Embryonic facial prominence (tissue), 1 donor: Measurements from ENCODE around the gene CLIP1.
"Not testable (repeated sequence)": the region's sequence is repeated elsewhere in the genome, so short reads cannot be mapped to it uniquely, and the experiment has no call there.

ENCODE experiments used
- DNase-seq: peaks from one replicate; pipeline ENCODE4 v3.0.0-alpha.2; 2016; ENCODE audit errors: extremely low spot score

The CLIP1 gene

DNA sequence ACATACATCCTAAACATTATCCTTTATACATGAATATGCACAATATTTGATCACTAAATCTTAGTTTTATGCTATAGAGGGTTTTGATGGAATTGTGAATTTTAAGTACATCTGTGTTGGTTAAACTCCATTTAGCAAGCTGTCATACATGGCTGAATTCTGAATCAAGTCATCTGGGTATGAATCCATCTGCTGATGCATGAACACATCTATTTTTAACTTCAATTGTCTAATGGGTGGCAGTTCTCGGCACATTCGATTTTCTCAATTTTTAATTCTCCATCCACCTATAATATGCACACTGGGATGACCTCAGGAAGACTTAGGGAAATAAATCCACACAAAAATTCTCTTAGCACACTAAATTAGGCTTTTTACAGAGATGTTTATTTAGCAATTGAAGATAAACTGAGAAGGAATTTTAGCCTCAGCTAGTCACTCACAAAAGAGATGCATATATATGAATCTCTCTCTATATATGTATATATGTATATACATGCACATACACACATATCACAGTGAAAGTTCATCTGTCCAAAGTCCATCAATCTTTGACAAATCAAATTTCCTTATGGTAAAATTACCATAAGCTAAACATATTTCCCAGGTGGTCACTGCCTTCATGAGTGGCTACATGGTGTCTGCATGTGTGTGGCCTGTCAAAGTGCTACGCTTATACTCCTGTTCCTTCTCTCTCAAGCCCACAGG is 111.7 kb downstream of the CLIP1 start:
- no peak for DNase-seq

DNA sequence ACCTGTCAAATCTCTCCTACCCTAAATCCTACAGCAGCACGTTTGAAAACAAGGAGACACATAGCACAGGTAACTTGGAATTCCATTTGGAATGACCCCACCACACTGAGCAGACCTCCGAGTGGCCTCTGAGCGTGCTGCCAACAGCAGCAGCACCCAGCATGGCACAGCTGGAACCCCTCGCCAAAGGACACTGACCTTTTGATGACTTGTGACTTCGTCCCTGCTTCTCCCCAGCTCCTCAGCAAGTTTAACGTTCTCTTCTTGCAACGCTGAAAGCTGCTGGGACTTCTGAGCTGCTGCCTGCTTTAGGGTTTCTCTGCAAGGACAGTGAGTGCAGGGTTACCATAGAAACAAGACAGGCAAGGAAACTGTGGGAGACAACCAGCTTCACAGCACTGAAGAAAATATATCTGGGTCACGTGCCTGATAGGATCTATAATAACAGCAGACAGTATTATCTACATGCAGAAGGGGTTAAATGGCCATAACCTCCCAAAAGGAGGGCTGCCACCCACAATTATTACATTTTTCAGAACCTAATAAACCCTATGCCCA is 112.8 kb downstream of the CLIP1 start:
- DNase-seq = no peak

DNA sequence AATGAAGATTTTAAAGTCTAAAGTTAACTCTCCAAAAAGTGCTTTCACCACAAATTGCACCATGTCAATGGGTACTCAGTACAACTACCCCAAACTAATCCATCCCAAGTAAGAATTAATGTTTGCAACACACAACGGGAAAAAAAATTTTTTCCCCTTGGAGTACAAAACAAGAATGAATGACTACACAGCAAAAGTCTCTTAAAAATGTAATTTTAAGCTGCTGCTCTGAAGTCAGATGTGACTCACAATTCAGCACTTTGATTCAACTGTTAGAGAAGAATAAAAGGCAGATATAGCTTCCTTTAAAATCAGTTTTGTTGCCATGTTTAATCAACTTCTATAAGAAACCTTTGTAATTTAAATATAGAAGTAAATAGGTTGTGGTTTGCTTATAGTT is 113.7 kb downstream of the CLIP1 start:
- DNase-seq = no peak

DNA sequence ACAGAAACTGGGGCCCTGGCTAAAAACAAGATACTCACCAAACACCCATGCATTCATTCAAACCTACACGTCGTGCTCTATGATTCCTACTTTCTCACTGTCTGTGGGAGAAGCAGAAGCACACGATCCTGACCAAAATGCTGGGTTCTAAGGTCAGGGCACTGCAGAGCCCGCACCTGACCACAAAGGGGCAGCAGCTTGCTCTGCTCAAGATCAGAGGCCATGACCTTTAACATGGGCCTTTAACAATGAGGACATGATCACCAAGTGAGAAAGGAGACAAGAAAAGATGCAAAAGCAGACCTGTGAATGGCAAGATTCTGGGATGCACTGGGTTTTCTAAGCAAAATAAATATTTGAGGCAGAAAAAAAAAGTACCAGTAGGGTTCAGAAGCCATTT is 116.1 kb downstream of the CLIP1 start:
- DNase-seq = no peak

DNA sequence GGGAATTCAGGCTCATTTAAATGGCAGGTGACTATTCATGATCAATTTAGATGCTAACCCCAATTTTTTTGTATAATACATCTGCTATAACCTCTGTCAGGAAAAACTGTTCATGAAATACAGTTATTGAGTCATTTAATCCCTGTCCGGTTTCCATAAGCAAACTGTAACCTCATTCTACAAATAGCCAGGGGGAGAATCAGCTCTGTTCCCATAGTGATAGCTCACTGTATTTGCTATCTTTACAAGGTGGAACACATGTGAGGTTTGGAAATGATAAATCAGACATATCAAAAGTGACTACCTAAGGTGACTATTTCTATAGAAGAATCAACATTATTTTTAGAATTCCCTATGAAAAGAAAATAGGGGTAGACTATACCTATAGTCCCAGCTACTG is 117.5 kb downstream of the CLIP1 start:
- DNase-seq = no peak

DNA sequence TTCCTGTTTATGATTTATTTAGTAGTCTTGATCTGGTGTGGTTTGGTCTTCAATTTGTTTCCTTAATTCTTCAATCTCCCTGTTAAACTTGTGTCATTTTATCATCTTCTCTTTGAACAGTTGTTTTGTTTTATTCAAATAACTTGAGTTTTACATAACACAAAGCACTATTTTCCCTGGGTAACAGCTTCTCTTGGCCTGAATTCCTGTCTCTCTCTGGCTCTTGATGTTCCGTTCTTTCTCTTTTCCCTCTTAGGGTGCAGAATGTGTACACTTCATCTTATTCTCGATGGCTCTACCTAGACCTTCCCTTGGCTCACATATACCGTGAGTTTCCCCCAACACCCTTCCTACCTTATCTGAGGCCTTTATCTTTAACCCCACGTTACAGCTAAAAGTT is 119.4 kb downstream of the CLIP1 start:
- no peak for DNase-seq

DNA sequence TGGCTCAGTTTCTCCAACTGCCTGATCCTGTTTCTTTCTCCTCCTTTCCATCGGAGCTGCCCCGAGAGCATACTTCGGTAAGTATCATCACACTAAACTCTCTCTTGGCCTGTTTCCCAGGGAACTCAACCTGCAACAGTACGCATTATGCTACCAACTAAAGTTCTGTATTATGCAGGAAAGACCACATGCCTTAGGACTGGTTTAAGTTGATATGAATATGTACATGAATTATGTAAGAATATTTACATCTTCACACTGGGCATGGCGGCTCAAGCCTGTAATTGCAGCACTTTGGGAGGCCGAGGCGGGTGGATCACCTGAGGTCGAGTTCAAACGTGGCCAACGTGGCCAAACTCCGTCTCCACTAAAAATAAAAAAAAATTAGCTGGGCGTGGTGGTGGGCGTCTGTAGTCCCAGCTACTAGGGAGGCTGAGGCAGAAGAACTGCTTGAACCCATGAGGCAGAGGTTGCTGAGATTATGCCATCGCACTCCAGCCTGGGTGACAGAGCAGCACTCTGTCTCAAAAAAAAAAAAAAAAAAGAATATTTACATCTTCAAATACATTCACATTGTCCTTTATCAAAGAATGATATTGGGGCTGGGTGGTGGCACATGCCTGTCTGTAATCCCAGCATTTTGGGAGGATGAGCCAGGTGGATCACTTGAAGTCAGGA is 124.3 kb downstream of the CLIP1 start:
- no peak for DNase-seq

DNA sequence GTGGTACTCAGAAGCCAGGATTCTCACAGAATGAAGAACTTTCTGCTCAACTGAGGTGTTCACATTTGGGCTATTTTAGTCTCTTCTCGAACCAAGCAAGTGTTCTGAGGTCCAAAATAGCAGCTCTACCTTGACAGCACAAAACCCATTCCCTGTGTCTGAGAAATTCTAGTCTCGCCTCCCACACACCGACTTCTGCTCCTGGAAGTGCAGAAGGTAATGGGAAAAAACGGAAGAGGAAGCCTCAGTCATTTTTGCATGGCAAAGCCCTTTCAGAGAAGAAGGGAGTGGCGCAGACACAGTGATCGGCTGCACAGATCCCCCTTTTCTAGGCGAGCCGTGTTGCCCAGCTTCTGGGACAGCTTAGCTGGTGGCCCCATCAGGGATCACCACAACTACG is 125.0 kb downstream of the CLIP1 start:
- no peak for DNase-seq

DNA sequence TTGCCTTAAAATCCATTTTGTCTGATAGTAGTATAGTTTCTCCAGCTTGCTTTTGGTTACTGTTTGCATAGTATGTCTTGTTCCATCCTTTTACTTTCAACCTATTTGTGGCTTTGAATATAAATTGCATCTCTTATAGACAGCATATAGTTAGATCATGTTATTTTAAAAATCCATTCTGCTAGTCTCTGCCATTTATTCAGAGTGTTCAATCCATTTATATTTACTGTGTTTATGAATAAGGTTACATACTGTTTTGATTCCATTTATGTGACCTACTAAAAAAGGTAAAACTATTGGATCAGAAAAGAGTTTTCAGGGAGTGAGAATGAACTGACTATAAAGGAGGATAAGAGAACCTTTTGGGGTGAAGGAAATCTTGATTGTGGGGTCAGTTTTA is 126.6 kb downstream of the CLIP1 start:
- no peak for DNase-seq

DNA sequence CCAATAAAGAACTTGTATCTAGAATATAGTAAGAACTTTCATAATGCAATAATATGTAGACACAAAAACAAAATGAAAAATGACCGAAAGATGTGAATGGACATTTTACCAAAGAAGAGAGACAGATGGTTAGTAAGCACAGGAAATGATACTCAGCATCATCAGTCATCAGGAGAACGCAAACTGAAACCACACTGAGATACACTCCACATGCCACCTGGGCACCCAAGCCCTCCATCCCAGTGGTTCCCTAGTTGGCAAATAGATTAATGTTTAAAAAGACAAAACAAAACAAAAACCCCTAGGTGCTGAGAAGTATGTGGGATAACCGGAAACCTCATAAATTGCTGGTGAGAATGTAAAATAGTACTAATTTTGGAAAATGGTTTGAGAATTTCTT is 129.4 kb downstream of the CLIP1 start:
- DNase-seq = no peak

DNA sequence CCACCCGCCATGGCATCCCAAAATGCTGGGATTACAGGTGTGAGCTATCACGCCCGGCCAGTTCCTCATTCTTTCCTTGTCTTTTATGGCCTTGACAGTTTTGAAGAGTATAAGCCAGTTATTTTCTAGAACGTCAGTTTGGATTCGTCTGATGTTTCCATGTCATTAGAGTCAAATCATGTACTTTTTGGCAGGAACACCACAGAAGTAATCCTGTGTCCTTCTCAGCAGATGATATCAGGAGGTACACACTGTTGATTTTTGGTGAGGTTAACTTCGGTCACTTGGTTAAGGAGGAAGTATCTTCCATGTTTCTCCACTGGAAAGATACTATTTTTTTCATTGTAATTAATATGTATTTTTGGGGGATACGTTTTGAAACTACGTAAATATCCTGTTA is 131.0 kb downstream of the CLIP1 start:
- DNase-seq = no peak

DNA sequence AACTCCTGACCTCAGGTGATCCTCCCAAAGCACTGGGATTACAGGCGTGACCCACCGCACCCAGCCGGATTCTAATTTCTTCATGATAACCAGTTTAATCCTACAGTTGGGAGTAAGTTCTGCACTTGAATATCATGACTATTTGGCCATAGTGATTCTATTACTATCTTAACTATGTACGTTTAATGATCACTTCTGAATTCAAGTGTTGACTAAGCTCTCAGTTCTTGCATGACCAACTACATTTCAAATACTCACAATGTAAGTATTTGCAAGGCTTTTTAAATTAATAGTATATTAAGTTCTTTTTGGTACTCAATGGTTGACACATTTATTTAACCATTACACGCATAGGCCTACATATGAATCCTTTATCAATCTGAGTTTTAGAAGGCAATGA is 138.8 kb downstream of the CLIP1 start:
- no peak for DNase-seq

DNA sequence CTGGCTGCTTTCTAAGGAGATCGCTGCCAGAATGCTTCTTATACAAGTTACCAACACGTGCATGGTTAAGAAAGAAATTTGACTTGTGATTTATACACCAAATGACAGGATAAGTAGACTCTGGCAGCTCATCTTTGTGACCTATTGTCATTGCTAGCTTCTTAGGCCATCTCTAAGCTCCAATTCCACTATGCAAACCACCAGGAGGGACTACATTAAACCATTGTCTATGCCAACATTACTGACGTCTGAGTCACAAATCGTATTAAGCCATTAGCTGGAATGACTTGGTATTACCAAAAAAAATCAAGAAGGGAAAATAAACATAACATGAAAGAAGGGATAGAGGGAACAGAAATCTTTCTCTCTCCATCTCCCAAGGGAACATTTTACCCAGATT is 140.4 kb downstream of the CLIP1 start:
- no peak for DNase-seq

DNA sequence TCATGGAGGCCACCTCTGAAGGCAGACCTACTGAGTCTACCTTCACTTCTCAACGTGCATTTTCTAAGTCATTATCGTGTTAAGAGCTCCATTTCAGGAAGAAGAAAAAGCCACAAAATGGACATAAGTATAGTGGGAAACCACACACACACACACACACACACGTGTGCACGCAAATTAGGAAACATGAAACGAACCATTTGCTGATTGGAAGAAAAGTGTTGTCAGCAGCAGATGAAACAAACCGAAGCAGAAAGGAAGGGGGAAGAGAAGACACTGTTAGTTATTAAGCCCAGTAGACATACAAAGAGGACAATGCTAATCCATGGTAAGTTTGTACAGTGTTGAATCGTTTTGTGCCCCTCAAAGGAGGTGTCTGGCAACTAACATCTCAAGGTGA is 146.2 kb downstream of the CLIP1 start:
- no peak for DNase-seq

DNA sequence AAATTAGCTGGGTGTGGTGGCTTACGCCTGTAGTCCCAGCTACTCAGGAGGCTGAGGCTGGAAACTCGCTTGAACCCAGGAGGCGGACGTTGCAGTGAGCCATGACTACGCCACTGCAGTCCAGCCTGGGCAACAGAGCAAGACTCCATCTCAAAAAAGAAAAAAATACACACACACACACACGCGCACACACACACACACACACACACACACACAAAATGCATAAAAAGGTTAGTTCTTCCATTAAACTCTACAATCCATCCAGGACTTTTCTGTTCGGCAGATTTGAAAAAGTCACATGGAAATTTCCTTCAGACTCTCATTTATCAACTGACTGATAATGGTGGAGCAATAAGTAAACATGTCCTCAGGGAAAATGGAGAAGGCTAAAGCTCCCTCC is 147.0 kb downstream of the CLIP1 start:
- DNase-seq = no peak

DNA sequence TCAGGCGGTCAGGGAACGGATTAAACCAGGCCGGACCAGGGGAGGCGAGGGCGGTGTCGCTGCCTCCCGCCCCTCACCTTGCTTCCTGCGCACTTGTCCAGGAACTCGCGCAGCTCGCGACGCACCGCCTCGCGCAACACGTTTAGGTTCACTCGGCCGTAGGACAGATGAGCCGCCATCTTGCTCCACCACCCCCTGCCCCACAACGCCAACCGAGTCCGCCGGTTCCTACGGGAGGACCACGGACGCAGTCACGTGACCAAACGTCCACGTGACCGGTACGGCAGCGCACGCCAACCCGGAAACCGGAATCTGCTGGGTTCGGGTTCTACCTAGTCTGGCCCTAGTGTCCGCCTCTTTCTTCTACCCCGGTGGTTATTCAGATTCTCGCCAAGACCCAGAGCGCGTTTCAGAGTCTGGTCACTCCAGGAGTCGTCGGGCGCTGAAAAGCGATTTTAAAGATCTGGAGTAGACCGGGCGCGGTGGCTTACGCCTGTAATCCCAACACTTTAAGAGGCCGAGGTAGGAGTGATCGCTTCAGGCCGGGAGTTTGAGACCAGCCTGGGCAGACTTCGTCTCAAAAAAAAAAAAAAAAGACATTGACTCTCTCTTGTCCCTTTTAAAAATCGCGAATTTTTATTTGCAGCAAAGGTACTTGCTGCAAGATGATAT is 156.1 kb downstream of the CLIP1 start, which contains the start of gene VPS33A:
TSS of gene VPS33A (minus strand) at position 265 of the 672 bp plus-strand sequence. CDS start at position 179, 86 bp downstream.
- peak; percentile 94 for DNase-seq

DNA sequence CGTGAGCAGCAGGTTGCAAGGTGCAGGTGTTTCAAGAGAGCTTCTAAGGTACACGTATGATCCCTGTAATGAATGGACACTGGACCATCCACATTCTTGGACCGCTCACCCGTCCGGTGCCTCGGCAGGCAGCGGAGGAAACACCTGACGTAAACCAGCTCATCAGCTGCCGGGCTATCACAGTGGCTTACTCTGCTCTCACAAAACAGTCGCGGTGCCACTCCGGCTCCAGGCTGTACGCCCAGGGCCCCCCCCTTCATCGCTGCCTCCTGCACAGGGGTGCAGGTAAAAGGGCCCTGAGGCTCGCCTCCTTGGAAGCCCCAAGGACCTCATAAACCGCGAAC is 156.6 kb downstream of the CLIP1 start:
- DNase-seq = no peak

DNA sequence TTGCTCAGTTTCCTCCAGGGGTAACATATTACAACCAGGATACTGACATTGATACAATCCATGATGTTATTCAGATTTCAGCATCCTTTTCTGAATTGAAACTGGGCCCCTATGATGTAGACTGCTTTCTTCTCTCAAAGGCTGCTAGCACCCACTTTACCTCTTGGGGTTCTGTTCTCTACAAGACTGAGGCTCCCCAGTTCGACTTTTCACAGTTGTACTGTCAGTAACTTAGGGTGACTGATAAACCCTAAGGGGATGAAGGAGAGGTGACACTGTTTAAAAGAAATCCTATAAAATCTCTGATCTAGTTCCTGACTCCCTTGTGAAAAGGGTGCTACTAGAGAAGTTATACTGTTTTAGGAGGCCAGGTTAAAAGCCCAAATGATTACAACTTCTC is 157.0 kb downstream of the CLIP1 start:
- DNase-seq = no peak

DNA sequence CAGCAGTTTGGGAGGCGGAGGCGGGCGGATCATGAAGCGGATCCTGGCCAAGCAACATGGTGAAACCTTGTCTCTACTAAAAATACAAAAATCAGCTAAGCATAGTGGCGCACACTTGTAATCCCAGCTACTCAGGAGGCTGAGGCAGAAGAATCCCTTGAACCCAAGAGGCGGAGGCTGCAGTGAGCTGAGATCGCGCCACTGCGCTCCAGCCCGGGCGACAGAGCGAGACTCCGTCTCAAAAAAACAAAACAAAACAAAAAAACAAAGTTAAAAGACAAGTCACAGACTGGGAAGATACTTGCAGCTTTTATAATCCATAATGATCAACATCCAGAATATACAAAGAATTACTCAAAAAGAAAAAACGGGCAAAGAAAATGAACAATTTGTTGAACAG is 161.7 kb downstream of the CLIP1 start:
- not testable (repeated sequence) for DNase-seq

DNA sequence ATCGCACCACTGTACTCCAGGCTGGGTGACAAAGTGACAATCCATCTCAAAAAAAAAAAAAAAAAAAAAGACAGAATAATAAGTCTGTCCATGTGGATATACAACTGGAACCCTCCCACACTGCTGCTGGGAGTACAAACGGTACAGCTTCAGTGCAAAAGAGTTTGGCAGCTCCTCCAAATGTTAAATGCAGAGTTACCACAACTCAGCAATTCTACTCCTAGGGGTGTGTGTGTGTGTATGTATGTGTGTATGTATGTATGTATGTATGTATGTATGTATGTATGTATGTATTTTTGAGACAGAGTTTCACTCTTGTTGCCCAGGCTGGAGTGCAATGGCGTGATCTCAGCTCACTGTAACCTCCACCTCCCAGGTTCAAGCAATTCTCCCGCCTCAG is 163.5 kb downstream of the CLIP1 start:
- DNase-seq = not testable (repeated sequence)

DNA sequence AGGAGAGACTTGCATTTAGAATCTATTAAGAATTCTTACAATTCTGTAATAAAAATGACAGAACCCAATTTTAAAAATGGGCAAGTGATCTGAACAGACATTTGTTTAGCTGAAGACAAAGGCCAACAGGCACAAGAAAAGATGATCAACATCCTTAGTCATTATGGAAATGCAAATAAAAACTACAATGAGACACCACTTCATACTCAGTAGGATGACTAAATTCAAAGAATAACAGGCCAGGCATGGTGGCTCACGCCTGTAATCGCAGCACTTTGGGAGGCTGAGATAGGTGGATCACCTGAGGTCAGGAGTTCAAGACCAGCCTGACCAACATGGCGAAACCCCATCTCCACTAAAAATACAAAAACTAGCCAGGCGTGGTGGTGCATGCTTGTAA is 164.0 kb downstream of the CLIP1 start:
- not testable (repeated sequence) for DNase-seq

DNA sequence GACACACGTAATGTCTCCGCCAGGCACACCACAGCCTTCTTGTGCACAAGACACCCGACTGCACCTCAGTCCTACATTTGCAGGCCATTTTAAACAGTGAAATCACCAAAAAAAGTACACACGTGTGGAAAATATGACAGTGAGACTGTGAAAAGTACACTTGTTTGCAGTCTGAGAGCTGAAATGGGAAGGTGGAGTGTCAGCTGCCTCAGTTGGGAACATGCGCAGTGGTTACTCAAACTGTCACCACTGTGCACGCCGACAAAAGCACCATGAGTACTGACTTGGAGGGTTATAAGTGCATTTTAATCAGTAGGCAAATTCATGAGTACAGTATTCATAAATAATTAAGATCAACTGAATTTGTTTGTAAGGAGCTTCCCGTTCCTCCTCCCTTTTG is 171.9 kb downstream of the CLIP1 start:
- DNase-seq = no peak

DNA sequence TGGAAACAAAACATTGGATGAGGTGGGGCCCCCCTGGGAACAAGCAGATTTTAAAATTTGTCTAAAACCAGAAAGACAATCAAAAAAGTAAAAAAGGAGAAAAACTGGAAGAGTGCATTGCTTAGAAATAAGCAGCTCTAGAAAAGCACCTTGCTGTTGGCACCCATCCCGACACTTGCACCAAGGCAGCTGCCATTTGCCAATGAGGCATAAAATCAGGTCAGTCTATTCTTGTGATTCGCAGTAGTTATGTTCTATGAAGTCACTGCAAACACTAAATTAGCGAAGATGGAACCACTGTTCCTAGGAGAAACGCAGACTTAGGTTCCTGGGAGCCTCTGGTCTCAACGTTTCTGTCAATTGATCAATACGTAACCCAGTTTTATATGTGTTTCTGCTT is 172.4 kb downstream of the CLIP1 start:
- DNase-seq = no peak
